Breast epithelium (tissue), 3 donors: ENCODE data around the gene MTUS2.

Source experiments
- CTCF ChIP-seq, 3 donors: fragments of 450-650 bp; IDR thresholded peaks; one replicate each; pipeline ENCODE4 v1.5.1; 2016 to 2017; ENCODE audit warnings: antibody characterized with exemption in 3 of 3, mild to moderate bottlenecking in 3 of 3, moderate library complexity in 3 of 3
- POLR2A ChIP-seq: fragments of 450-650 bp; IDR thresholded peaks from one replicate; pipeline ENCODE4 v1.6.1; 2016; ENCODE audit warnings: antibody characterized with exemption, mild to moderate bottlenecking, moderate library complexity
- POLR2AphosphoS5 ChIP-seq, 3 donors: sonication (generic); formaldehyde crosslinking; IDR thresholded peaks; one replicate each; pipeline ENCODE4 v1.6.1; 2017; ENCODE audit warnings: antibody characterized with exemption in 3 of 3

- TF ChIP-seq POLR2A: no peak
- no peak for TF ChIP-seq CTCF (IDR thresholded peaks at IDR 0.05)
- TF ChIP-seq POLR2AphosphoS5 (IDR thresholded peaks at IDR 0.05): no peak
Observed at GRCh38 chr13:28819735-28820098, 422 bp upstream of the MTUS2 start.
